ENCODE measurements around the gene TMEFF1.

Gene TMEFF1

DNA sequence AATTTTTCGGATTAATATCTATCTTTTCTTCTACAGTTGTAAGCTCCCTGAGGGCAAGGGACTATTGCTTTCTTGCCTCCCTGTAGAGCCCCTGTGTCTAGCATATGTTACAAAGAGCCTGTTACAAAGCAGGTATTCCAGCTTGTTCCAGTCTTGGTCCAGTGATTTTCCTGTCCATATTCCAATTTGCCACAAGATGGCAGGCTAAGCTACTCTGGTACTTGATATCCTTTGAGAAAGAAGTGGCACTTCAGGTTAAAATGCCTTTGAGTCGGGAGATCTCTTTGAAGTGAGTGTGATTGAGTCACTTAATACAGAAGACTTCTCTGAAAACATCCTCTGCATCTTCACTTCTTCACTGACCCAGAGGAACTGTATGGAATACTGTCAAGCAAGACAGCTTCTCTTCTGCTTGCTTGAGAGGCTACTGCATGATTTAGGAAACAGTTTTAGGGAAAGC, 129.4 kb downstream of the TMEFF1 start:
- peaks cover 4% of the 10 kb centered on the region; the same call in 1 of the 2 replicates for H3K4me1 ChIP-seq (ENCODE audit: insufficient read depth, low read length)

DNA sequence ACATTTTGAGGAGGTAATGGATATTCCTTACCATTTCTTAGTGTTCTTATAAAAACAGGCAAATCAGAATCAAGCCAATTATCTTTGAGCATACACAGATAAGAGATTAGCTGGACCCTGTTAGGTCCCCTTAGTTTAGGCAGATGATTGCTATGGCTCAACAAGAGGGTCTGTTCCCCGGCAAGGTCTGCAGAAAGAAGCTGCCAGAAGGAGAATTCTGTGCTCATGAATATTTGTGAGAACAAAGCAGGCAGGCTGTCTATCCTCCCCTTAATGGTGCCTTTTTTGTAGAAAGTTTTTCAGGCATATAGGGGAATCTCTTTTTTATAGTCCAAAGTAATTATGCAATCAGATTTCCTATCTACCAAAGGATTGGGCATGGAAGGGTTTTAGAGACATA, 132.5 kb downstream of the TMEFF1 start:
- no peaks in the 10 kb centered on the region for H3K9me3 ChIP-seq (ENCODE audit: control insufficient read depth, insufficient read depth, low read length)
- H3K4me1 ChIP-seq (ENCODE audit: insufficient read depth, low read length) = no peaks in the 10 kb centered on the region
- no peak overlapping the region for H3K9ac ChIP-seq (ENCODE audit: low read depth, low read length)
- no peaks in the 10 kb centered on the region for H3K36me3 ChIP-seq (ENCODE audit: insufficient read depth, low read length)

More for the DNA sequence above, 129.4 kb downstream of the TMEFF1 start:
- Histone ChIP-seq H3K9me3 (ENCODE audit: control insufficient read depth, insufficient read depth, low read length) (no peaks in the 10 kb centered on the region), H3K36me3 (ENCODE audit: insufficient read depth, low read length) (no peaks in the 10 kb centered on the region), H3K9ac (ENCODE audit: low read depth, low read length) (no peak overlapping the region)

DNA sequence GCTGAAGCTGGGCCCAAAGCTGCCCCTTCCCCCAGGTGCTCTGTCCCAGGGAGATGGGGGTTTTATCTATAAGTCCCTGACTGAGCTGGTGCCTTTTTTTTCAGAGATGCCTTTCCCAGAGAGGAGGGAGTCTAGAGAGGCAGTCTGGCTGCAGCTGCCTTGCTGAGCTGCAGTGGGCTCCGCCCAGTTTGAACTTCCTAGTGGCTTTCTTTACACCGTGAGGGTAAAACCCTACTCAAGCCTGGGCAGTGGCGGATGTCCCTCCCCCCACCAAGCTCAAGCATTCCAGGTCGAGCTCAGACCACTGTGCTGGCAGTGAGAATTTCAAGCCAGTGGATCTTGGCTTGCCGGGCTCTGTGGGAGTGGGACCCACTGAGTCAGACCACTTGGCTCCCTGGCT, 146.2 kb downstream of the TMEFF1 start:
- no peaks in the 10 kb centered on the region for H3K9me3 ChIP-seq (ENCODE audit: control insufficient read depth, insufficient read depth, low read length)
- no peak overlapping the region for H3K9ac ChIP-seq (ENCODE audit: low read depth, low read length)
- H3K36me3 ChIP-seq (ENCODE audit: insufficient read depth, low read length) = no peaks in the 10 kb centered on the region
- no peaks in the 10 kb centered on the region for H3K4me1 ChIP-seq (ENCODE audit: insufficient read depth, low read length)

DNA sequence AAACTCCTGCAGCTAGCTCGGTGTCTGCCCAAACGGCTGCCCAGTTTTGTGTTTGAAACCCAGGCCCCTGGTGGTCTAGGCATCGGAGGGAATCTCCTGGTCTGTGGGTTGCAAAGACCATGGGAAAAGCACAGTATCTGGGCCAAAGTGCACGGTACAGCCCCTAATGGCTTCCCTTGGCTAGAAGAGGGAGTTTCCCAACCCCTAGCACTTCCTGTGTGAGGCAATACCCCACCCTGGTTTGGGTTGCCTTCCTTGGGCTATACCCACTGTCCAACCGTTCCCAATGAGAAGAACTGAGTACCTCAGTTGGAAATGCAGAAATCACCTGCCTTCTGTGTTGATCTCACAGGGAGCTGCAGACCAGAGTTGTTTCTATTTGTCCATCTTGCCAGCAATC, 146.7 kb downstream of the TMEFF1 start:
- Histone ChIP-seq H3K36me3 (ENCODE audit: insufficient read depth, low read length) (no peaks in the 10 kb centered on the region), H3K9me3 (ENCODE audit: control insufficient read depth, insufficient read depth, low read length) (no peaks in the 10 kb centered on the region), H3K4me1 (ENCODE audit: insufficient read depth, low read length) (no peaks in the 10 kb centered on the region), H3K9ac (ENCODE audit: low read depth, low read length) (no peak overlapping the region)

DNA sequence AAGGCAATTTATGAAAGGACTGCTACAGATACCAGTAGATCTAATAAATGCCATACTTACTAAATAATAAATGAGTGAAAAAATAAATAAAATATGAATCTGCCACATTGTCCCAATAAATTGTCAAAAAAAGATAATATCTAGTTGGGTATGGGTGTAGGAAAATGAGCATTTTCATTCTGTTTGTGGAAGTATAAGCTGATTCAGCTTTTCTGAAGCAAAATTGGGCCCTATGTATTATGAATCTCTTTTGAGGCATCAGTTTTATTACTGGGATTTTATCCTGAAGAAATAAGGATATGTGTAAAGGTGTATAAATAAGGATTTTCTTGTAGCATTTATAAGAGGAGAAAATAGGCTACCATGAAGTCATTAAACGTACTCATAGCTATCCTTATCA, 151.0 kb downstream of the TMEFF1 start:
- Histone ChIP-seq H3K36me3 (ENCODE audit: insufficient read depth, low read length) (no peaks in the 10 kb centered on the region), H3K9ac (ENCODE audit: low read depth, low read length) (no peak overlapping the region), H3K9me3 (ENCODE audit: control insufficient read depth, insufficient read depth, low read length) (no peaks in the 10 kb centered on the region), H3K4me1 (ENCODE audit: insufficient read depth, low read length) (no peaks in the 10 kb centered on the region)

DNA sequence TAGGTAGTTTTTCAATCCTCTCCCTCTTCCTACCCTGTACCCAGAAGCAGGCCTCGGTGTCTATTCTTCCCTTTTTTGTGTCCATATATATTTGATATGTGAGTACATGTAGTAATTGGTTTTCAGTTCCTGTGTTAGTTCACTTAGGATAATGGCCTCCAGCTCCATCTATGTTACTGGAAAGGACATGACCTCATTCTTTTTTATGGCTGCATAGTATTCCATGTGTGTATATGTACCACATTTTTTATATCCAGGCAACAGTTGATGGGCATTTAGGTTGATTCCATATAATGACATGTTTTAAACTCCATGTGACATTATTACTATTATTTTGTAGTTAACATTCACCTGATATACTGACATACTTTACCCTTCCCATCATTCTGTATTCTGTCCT, 154.0 kb downstream of the TMEFF1 start:
- H3K36me3 ChIP-seq (ENCODE audit: insufficient read depth, low read length) = no peaks in the 10 kb centered on the region
- H3K4me1 ChIP-seq (ENCODE audit: insufficient read depth, low read length) = no peaks in the 10 kb centered on the region
- H3K9me3 ChIP-seq (ENCODE audit: control insufficient read depth, insufficient read depth, low read length) = no peaks in the 10 kb centered on the region
- no peak overlapping the region for H3K9ac ChIP-seq (ENCODE audit: low read depth, low read length)
